ENCODE results near the gene TAGLN3. TPM values are rescaled to one million over a fixed set of nuclear protein-coding genes. Genes with fewer than 3 reads are reported as not detected.

TAGLN3 gene
- total RNA-seq, 1 donor from 2014 or later = not detected

DNA sequence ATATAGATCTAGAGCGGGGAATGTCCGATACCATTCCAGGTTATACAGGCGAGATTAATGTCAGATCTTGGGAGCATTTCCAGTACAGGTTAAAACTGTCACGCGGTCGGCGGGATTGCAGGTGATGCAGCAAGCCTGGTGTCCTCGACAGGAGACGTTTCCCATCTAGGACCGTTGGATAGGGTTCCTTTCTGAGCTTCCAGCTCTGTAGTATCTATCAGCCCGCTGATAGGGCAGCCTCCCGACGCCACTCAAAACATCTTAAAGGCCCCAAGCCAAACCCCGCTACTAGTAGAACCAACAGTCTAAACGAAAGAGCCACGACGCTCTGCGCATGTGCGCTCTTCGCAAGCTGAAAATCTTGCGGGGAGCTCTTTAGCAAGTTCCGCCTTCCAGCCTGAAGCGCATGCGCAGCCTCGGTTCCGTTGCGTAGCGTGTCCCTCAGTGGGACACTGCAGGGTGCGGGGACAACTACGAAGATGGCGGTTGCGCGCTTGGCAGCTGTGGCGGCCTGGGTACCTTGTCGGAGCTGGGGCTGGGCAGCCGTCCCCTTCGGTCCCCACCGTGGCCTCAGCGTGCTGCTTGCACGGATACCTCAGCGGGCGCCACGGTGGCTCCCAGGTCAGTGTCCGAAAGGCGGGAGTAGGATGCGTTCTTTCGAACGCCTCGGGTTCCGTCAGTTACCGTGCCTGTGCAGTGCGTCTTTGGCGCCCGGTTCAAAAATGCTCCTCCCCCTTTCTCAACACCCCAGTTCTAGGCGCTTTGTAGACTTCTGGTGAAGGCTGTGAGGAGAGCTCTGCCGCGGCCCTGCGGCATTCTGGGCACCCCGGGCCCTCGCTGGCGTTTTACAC, 19.9 kb upstream of the TAGLN3 start, which contains the start of gene ABHD10:
TSS of gene ABHD10 (plus strand) at position 444 of the 851 bp plus-strand sequence. CDS start at position 480, 36 bp downstream.
- DNase-seq (ENCODE audit: low spot score) = peak; percentile 99

DNA sequence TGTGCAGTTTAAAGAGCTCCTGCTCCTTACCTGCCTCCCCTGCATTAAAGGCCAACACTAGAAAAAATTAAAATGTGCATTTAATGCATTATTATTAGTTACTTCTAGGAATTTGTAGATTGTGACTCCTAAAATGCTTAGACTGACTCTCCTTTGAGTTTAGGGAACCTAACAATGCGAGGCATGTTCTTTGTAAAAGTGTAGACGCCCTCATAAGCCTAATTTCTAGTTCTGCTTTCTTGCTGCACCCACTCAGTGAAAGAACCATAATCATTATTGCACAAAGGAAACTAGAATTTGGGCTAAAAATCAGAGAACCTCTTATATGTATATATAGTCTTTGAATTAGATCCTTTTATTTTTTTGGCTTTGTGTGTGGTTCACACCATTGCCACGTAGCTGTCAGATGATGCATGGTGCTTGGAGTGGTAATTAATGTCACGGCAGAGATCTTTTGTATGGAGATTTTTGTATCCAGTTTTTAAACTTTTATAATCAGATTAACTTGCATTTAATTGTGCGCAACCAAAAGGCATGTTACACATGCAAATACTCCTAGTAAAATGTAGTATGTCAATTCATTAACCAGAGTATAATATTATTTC, 19.2 kb upstream of the TAGLN3 start:
- DNase-seq (ENCODE audit: low spot score) = no peak

DNA sequence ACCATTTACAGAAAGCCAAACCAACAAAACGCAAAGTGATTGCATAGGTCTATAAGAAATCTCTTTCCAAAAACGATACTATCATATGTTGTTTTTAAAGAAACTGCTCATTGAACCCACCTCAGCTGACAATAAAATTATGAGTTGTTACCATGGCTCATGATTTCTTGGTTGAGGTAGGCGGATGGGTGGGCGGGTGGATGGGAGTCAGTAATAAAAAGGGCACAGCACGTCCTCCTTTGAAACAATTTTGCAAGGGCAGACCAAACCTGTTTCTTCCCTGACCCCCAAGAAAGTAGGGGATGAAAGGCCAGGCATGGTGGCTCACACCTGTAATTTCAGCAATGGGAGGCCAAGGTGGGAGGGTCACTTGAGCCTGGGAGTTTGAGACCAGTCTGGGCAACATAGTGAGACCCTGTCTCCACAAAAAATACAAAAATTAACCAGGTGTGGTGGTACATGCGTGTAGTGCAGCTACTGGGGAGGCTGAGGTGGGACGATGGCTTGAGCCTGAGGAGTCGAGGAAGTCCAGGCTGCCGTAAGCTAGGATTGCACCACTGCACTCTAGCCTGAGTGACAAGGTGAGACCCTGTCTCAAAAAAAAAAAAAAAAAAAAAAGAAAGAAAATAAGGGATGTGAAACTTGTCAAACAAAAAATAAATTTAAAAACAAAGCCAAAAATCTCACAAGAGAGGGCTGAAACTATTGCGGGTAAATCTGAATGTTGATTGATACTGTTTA, 17.8 kb upstream of the TAGLN3 start:
- no peak for DNase-seq (ENCODE audit: low spot score)

DNA sequence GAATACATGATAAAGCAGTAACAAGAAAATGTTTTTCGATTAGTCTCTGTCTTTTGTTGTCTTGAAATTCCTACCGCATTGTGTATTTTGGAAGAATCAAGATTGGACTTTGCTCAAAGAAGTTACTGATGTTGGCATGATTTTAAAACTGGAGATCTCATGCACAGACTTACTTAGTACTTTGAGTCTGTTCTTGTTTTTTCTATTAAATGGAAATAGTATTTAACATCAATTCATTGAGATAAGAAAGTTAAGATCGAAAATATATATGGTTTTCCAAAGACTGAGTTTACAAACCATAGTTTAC, 17.3 kb upstream of the TAGLN3 start:
- no peak for DNase-seq (ENCODE audit: low spot score)

DNA sequence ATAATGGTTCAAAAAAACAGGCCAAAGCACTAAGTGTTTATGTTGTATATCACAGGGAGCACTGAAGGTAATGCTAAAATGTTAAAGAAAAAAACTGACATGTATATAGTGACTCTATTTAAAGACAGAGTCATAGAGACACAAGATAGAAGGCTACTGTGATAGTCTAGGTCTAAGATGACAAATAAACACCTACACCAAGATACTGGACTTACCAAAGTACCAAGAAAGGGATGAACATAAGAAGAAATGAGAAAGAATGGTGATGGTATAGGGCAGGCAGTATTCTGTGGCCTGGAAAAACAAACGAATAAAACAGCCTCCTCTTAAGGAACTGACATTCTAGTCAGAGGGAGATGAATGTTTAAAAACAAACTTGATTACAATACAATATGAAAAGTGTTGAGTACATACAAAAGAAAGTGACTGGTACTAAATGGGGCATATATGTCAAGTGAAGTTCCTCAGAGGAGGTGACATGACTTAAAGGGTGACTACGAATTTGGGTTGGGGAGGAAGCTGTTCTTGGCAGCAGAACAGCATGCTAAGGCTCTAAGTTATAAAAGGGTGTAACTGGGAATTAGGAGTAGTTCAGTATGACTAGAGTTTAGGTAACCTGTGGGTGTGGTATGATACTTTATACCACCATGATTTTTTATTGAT, 14.0 kb upstream of the TAGLN3 start:
- DNase-seq (ENCODE audit: low spot score) = no peak

DNA sequence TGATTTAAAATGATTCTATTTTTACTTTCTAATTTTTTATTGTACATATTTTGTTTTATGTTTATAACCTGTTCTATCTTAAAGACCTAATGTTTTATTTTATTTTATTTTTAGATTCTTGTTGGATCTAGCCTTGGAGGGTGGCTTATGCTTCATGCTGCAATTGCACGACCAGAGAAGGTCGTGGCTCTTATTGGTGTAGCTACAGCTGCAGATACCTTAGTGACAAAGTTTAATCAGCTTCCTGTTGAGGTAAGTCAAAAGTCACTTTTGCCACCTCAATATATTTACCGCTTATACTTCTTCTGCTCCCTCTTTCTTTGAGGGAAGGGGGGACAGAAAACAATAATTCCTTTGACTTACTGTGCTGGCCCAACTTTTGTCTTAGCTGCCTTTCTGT, 11.9 kb upstream of the TAGLN3 start:
- no peak for DNase-seq (ENCODE audit: low spot score)

DNA sequence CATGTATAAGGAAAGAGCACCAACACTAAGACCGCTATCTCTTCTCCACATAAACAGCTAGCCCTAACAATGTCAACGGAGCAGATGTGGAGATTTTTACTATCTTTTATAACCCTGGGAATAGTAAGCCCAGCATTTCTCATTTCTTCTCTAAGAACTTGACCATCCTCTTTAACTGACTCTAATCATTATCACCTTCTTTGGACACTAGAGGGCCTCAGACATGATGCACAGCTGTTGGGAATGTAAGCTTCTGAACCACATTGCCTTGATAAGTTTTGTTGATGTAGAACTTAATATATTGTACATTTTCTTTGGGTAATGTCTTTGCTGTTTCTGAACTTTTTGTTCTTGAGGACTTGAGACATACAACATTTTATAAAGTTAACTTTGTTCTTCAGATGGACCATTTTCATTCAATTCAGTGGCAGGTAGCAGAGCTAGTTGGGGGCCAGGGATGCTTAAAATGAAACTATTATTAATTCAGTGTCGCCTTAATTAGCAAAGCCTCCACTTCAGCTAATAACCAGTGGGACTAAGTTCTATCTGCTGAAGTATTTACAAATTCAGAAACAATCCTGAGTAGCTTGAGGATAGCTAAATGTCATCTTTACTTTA, 9.6 kb upstream of the TAGLN3 start:
- DNase-seq (ENCODE audit: low spot score) = peak; percentile 83

DNA sequence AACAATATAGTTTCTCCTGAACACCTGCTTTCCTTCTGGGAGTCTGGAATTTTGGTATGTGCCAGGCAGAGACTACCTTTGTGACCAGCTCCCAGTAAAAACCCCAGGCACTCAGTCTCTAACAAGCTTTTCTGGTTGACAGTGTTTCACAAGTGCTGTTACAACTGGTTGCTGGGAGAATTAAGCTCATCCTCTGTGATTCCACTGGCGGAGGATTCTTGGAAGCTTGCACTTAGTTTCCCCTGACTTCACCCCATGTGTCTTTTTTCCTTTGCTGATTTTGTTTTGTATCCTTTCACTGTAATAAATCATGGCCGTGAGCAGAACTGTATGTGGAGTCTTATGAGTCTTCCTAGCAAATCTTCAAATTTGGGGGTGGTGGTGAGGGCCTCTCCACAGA, 5.7 kb upstream of the TAGLN3 start:
- no peak for DNase-seq (ENCODE audit: low spot score)

DNA sequence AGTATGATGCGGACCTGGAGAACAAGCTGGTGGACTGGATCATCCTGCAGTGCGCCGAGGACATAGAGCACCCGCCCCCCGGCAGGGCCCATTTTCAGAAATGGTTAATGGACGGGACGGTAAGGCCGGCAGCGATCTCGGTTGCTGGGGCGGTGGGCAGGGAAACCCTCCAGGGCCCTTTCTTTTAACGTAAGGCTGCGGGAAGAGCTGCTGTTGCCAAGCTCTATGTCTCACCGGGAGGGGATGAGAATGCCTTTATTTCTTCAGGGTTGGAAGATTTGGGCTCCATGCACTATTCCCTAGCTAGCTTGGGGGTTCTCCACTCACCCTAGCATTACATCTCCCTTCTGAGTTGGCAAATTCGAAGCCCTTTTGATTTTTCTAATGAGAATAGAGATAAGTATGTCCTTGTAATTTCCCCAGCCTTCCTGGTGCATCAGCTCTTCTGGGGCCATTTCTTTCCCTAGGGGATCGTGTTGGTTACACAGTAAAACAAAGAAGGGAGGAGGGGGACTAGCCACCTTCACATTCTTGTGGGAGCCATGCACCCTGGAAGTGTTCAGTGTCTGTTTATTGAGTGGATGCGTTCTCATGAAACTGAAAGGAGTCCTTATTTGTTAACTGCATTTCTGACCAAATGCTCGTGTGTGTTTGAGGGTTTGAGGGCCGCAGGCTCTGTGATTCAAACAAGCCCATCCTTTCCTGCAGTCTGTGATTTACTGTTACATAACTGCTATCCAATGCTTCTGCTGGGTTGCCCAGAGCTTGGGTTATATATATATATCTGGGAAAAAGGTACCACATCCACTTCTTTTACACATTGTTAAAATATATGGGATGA, 982 bp downstream of the TAGLN3 start:
- no peak for DNase-seq (ENCODE audit: low spot score)

DNA sequence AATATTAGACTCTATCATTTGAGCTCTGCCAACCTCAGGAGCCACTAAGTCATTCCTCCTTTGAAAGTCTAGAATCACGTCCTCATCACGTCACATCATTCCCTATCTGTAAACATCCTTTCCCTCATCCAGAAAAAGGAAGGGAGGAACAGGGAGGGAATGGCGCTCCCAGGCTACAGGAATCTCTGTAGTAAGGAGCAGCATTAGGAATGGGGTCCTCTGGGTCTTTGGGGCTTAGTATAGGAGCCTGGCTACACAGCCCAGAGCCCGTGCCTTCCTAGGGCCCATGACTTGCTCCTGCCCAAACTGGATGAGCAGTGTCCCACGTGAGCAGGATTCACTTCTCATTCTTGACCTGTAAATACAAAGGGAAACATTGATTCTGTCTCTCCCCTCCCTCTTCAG, 1.6 kb downstream of the TAGLN3 start:
- DNase-seq (ENCODE audit: low spot score) = no peak

DNA sequence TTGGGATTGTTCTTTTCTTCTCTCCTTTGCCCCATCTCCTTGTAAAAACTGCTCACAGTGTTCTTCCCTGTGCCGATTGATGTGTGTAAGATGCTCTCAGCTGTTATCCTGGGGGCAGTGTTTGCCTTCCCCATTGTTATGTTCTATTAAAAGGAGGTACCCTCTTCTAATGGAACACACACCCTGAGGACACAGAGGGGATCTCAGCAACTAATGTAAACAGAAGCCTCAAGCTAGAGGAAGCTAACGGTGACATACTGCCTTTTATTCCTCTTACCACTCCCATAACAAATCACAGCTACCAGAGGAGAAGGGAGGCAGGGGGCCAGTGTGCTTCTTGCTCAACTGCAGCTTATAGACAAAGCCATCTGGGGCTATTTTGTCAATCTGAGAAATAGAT, 2.2 kb downstream of the TAGLN3 start:
- no peak for DNase-seq (ENCODE audit: low spot score)

DNA sequence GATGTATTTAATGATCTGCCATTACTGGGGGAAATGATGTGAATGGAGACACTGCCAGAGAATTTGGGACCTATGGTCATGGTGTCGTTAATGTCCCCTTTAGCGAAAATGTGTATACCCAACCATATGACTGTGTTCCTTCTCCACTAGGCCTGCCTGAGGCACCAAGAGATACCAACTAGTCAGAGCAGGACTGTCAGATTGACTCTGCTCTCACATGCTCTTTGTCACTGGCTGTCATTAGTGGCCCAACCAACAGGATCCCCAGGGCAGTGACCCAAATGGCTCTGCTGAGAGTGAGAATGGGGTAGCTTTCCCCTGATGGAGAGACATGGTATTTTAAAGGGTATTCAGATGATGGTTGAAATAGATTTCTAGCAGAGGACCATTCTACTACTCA, 2.8 kb downstream of the TAGLN3 start:
- DNase-seq (ENCODE audit: low spot score) = no peak

DNA sequence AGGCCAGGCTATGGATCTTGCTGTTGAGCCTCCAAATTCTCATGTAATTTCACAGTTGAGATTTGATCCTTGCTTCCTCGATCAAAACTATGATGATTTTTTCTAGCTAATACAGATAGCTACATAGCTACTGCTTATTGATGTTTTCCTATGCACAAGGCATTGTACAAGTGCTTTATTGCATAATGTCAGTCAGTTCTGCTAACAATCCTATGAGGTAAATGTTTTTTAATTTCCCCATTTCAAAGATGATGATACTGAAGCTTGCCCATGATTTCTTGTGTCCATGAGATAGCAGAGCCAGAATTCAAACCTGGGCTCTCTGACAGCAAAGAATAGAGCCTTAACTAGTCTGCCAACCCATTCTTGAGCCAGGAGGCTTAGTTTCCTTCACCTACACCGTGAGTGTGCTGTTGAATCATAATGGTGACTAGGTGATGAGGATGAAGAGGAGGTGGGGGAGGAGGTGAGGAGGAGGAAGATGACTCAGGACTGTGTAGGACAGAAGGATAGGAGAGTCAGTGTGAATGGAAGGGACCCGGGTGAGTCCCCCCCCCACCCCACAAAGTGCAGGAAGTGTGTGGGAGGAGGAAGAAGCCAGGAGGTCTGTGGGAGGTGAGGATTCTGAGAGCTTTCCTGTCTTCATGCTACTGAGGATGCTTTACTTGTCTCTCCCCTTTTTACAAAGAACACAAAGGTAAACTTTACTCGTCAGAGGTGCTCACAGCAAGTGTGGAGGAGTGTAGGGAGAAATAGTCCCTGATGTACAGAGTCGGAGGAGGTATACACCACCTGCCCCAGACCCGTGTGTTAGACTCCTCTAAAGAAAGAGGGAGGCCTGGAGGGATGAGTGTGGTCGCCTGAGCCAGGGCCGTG, 3.6 kb downstream of the TAGLN3 start:
- DNase-seq (ENCODE audit: low spot score) = no peak

DNA sequence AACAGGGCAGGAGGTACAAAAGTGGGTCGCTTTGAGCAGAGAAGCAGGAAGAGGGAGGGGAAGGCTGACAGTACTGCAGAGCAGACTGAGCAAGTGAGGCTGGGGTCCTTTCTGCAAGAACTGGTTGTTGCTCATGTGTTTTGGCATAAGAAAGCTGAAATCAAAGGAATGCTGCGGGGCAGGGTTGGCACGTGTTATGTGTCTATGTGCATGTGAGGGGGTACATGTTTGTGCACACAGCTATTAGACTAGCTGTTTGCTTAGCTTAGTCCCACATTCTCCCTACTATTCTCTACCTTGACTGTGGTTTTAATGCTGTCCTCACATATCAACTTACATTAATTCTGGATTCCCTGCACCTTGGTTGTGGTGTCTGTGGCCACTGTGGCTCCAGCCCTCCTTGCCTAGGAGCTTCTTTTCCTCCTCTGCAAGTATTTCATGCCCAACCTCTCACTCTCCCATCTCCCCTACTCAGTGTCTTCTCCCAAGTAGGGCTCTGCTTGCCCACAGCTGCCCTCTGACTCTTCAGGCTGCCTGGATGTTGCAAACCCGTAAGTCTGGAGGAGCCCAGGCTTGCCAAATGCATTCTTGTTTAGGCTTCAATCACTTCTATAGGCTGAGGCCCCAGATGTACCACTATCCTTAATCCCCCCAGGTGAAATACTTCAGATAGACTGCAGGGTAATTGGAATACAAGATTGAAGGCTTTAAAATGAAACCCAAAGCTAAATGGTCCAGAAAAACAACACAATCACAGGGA, 4.8 kb downstream of the TAGLN3 start:
- DNase-seq (ENCODE audit: low spot score) = no peak

DNA sequence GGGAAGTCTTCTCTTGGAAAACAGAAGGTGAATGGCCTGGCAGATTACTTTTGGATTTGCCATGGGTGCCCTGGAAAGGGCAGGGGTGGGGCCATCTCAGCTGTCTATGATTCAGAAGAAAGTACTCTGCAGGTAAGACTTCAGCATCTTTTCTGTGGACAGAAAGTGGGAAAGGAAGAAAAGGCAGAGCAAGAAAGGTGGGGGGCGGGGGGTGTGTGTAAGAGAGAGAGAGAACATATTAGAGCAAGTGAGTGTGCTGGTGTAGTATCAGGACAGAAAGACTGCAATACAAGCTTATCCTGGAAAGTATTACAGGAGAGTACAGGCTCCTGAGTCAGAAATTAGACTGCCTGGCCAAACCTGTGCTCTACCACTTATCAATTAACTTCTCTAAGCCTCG, 5.5 kb downstream of the TAGLN3 start:
- no peak for DNase-seq (ENCODE audit: low spot score)

DNA sequence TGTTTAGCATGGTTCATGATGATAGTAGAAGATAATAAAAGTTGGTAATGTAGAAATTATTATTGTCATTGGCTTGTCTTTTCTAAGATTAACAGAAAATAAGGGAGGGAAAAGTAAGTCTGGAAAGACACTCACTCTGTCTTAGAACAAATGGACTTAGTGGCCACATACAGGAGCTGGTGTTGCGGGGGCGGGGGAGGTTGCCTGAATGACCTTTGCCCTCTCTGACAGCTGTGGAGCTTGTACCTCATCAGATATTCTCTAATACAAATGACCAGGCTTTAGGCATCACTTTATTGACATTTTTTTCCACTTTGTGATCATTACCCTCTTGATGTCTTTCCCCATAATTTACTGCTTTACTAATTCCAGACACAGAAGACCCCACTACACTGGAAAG, 5.9 kb downstream of the TAGLN3 start:
- no peak for DNase-seq (ENCODE audit: low spot score)

DNA sequence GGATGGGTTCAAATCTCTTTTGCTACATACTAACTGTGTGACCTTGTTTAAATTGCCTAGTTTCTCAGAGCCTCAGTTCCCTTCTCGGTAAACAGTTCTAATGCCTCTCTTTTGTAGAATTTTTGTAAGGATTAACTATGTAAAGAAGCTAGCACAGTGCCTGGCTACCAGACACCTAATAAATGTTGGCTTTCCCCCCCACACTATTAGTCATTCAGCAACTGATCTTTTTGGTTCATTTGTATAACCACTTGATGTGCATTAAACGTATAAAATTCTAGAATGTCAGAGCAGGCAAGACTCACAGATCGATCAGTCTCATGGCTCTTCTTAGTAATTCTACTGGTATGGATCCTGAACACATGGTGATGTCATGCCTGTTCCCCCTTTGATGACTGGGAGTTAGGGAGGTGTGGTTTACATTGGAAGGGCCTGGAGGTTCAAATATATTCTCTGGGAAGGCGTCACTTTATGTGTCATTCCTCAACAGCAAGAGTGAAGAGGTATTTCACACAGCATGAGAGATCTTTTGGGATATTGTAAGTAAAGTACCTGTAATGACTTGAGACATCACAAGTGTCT, 6.5 kb downstream of the TAGLN3 start:
- DNase-seq (ENCODE audit: low spot score) = no peak

DNA sequence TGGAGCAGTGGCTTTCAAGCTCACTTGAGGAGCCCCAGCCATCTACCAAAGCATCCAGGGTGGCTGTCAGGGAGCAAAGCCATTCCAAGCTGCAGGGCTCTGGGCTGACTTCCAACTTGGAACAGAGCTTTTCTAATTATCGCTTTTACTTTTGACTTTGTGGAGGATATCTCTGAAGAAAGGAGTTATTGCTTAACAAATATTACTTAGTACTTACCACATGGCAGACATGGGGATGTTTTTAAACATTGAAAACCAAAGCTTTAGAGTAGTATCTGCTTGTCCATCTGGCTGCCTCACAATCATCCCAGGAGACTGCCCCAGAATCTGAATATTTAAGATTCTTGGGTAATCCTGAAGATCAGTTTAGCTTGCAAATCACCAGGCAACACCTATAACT, 8.9 kb downstream of the TAGLN3 start:
- DNase-seq (ENCODE audit: low spot score) = peak; percentile 54

DNA sequence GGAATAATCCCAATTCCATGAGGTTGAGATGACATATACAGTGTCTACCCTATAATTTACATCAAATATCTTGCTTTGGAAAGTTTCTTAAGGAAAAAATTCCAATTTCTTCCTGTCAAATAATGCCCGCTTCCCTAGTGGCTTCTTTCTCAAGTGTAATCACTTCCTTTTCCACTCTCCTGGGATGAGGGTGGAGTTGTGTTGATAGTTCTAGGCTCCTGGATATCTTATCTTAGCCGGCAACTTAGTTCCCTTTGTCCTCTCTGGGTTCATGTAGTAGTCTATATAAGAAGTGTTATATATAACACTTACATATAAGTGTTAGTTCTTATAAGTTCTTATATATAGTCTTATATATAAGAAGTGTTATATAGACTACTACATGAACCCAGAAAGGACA, 10.9 kb downstream of the TAGLN3 start:
- no peak for DNase-seq (ENCODE audit: low spot score)
